Tibial nerve (tissue), 4 donors: Measurements from ENCODE around the gene ZNF263. TPM values are rescaled to one million over a fixed set of nuclear protein-coding genes. Genes with fewer than 3 reads are reported as not detected.

Experiments used
- DNase-seq, 2 donors: peaks; one replicate each; pipeline ENCODE4 v3.0.0-alpha.2; 2019; ENCODE audit warnings: low spot score in 2 of 2
- H3K27ac ChIP-seq, 4 donors: fragments of 200-600 bp; sonication (generic) in 3 of 4; one replicate each; pipeline ENCODE4 v1.5.1; 2017 to 2019; ENCODE audit warnings: mild to moderate bottlenecking in 1 of 4
- H3K27me3 ChIP-seq, 2 donors: fragments of 200-600 bp; sonication (generic) in 1 of 2; one replicate each; pipeline versions ENCODE4 v1.5.1 to v1.6.0; 2017 to 2019
- H3K36me3 ChIP-seq, 3 donors: fragments of 200-600 bp; sonication (generic); one replicate each; pipeline ENCODE4 v1.5.1; 2018 to 2019
- H3K4me1 ChIP-seq, 4 donors: fragments of 200-600 bp; sonication (generic) in 3 of 4; one replicate each; pipeline ENCODE4 v1.5.1; 2017 to 2019
- H3K4me3 ChIP-seq, 4 donors: fragments of 200-600 bp; sonication (generic) in 3 of 4; one replicate each; pipeline ENCODE4 v1.5.1; 2017 to 2019; ENCODE audit warnings: mild to moderate bottlenecking in 1 of 4, moderate library complexity in 1 of 4
- H3K9me3 ChIP-seq, 4 donors: fragments of 200-600 bp; sonication (generic) in 3 of 4; one replicate each; pipeline ENCODE4 v1.5.1; 2017 to 2019
- EP300 ChIP-seq, 2 donors: sonication (generic); formaldehyde crosslinking; IDR thresholded peaks; one replicate each; pipeline ENCODE4 v1.6.1; 2017; ENCODE audit warnings: antibody characterized with exemption in 2 of 2, mild to moderate bottlenecking in 1 of 2
- POLR2A ChIP-seq, 2 donors: fragments of 450-650 bp; IDR thresholded peaks; one replicate each; pipeline ENCODE4 v1.6.1; 2017; ENCODE audit warnings: antibody characterized with exemption in 2 of 2, mild to moderate bottlenecking in 2 of 2, moderate library complexity in 2 of 2
- WGBS, 2 donors: methylation state at CpG; one replicate each; pipeline ENCODE4 v1.1.5; 2018; 5-methylcytosine and 5-hydroxymethylcytosine counted together
- total RNA-seq, 4 donors: library from RNA; depleted of rRNA; stranded (reverse); fragments of >200 nt; gene quantifications; one replicate each; pipeline ENCODE4 v1.1.0, GENCODE V29; 2016
- TF ChIP-seq, protein P1 (sequence below), 5 experiments: fragments of 200-600 bp in 3 of 5; fragments of 450-650 bp in 2 of 5; sonication (generic) in 3 of 5; IDR thresholded peaks; one replicate each; pipeline ENCODE4 v1.5.1; 2016 to 2019; ENCODE audit warnings: antibody characterized with exemption in 5 of 5, mild to moderate bottlenecking in 3 of 5, moderate library complexity in 2 of 5

Gene ZNF263
- total RNA-seq = 10 to 100 TPM; 37.3 to 66.0 (median 55.5) TPM

DNA sequence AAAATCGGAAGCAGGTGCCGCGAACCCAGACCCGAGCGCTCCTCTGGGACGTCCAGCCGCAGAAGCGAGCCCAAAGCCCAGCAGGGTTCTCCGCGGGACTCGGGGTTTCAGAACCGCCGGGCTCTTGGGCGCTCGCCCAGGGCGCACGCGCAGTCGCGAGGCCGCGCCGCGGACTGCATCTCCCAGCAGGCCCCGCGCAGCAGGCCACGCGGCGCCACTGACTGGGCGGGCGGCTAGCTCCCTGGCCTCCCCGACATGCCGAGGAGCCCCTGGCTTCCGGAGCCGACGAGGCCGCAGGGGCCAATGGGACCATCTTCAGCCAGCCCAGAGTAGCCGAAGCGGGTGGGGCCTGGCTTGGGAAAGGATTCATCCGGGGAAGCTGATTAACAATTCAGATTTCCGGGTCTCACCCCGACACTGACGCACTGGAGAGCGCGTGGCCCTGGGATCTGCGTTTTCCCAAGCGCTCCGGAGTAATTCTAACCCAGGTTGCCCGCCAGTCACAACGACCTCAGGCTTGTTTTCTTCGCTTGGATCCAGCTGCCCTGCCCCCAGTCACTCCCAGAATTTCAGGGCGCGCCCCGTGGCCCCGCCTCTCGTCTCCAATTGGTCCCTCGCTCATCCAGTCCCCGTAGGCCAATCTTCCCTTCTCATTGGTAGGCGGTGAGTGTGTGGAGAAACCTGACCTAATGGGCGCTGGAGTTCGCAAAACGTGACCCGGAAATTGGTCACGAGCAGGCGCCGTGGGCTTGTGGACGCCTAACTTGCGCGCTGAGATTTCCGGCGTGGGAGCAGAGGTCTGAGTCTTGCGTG lies at the start of gene ZNF263:
TSS of gene ZNF263 (plus strand) at position 762 of the 813 bp plus-strand sequence. CDS start 328 bp downstream, outside the sequence.
- peak within 1 kb of the TSS; percentile 83 to 96 (median 90) for H3K4me3 ChIP-seq
- peak within 1 kb of the TSS; percentile 95 to 100 (median 99) for H3K27ac ChIP-seq
- TF ChIP-seq, protein P1, sequence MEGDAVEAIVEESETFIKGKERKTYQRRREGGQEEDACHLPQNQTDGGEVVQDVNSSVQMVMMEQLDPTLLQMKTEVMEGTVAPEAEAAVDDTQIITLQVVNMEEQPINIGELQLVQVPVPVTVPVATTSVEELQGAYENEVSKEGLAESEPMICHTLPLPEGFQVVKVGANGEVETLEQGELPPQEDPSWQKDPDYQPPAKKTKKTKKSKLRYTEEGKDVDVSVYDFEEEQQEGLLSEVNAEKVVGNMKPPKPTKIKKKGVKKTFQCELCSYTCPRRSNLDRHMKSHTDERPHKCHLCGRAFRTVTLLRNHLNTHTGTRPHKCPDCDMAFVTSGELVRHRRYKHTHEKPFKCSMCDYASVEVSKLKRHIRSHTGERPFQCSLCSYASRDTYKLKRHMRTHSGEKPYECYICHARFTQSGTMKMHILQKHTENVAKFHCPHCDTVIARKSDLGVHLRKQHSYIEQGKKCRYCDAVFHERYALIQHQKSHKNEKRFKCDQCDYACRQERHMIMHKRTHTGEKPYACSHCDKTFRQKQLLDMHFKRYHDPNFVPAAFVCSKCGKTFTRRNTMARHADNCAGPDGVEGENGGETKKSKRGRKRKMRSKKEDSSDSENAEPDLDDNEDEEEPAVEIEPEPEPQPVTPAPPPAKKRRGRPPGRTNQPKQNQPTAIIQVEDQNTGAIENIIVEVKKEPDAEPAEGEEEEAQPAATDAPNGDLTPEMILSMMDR (IDR thresholded peaks at IDR 0.05) = peak in 1 of 5 experiments; percentile 35
- TF ChIP-seq POLR2A (IDR thresholded peaks at IDR 0.05) (peak; percentile 30 to 76), EP300 (IDR thresholded peaks at IDR 0.05) (peak; percentile 56 to 93)
- H3K36me3 ChIP-seq = peaks cover 7 to 35% (median 10%) of the 10 kb centered on the region in 3 donors
- H3K9me3 ChIP-seq = peaks cover 0 to 30% (median 3%) of the 10 kb centered on the region in 4 donors
- peaks cover 0 to 29% (median 10%) of the 10 kb centered on the region in 4 donors for H3K4me1 ChIP-seq
- peak; percentile 93 to 94 for DNase-seq
- H3K27me3 ChIP-seq = no peaks in the 10 kb centered on the region
- 0 to 1% methylated on average over 37 to 63 of the region's 72 CpGs for WGBS, 2 donors

GRCh38 chr16:3234543-3234856 lies 48.8 kb upstream of the ZNF263 start:
- Histone ChIP-seq H3K4me3 (peak overlapping the region; percentile 61 to 98 (median 84)), H3K9me3 (peaks cover 0 to 26% (median 1%) of the 10 kb centered on the region in 4 donors), H3K36me3 (peaks cover 0 to 37% (median 32%) of the 10 kb centered on the region in 3 donors), H3K27ac (peak overlapping the region; percentile 92 to 99 (median 97)), H3K4me1 (peaks cover 0 to 18% (median 13%) of the 10 kb centered on the region in 4 donors), H3K27me3 (no peaks in the 10 kb centered on the region)
- WGBS, 2 donors = 2% methylated on average over 15 to 18 of the region's 18 CpGs
- DNase-seq = no peak
- no peak for TF ChIP-seq POLR2A (IDR thresholded peaks at IDR 0.05)
- no peak for TF ChIP-seq EP300 (IDR thresholded peaks at IDR 0.05)
- TF ChIP-seq, protein P1 (IDR thresholded peaks at IDR 0.05) = no peak

DNA sequence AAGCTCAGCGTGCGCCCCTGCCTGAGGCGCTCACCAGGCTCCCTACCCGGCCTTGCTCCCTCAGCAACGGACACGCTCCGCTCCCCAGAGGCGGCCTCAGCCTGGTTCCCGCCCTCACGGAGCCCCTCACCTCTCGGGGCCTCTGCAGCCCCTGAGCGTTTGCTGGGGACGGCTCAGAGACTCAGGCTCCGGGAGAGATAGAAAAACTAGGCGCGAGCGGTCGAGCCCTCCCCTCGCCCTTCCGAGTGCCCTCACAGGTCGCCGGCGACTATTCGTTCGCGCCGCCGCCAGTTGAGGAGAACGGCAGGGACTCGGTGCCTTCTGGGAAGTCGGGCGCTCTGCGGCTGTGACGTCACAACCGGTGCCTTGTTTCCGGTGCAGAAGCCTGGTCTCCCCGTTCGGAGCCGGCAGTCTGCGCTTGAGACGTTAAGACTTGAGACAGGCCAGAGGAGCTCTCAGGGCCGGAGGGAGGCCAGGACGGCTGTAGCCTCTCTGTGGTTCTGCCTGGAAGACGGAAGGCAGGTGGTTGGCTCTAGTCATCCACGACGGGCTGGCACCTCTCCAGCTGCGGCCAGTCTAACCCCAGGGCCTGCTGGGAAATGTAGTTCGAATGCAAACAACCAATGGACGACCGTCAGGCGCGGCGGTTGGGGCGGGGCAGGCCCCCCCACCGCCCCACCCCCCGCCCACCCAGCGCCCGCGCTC lies 48.3 kb upstream of the ZNF263 start, which contains the start of gene ZNF200:
TSS of gene ZNF200 (minus strand) at position 302 of the 705 bp plus-strand sequence. CDS start 1,403 bp downstream, outside the sequence.
- H3K27ac ChIP-seq = peak within 1 kb of the TSS; percentile 92 to 99 (median 97)
- H3K4me1 ChIP-seq = peaks cover 0 to 18% (median 13%) of the 10 kb centered on the region in 4 donors
- H3K9me3 ChIP-seq = peaks cover 0 to 21% (median 1%) of the 10 kb centered on the region in 4 donors
- DNase-seq = peak; percentile 89 to 92
- TF ChIP-seq EP300 (IDR thresholded peaks at IDR 0.05) (peak; percentile 86 to 87), POLR2A (IDR thresholded peaks at IDR 0.05) (peak in 1 of 2 donors; percentile 40)
- TF ChIP-seq, protein P1 (IDR thresholded peaks at IDR 0.05) = peak in 1 of 5 experiments; percentile 39
- no peaks in the 10 kb centered on the region for H3K27me3 ChIP-seq
- peak within 1 kb of the TSS; percentile 61 to 98 (median 84) for H3K4me3 ChIP-seq
- WGBS, 2 donors = 0 to 1% methylated on average over 17 of the region's 59 CpGs
- H3K36me3 ChIP-seq = peaks cover 0 to 32% (median 27%) of the 10 kb centered on the region in 3 donors

DNA sequence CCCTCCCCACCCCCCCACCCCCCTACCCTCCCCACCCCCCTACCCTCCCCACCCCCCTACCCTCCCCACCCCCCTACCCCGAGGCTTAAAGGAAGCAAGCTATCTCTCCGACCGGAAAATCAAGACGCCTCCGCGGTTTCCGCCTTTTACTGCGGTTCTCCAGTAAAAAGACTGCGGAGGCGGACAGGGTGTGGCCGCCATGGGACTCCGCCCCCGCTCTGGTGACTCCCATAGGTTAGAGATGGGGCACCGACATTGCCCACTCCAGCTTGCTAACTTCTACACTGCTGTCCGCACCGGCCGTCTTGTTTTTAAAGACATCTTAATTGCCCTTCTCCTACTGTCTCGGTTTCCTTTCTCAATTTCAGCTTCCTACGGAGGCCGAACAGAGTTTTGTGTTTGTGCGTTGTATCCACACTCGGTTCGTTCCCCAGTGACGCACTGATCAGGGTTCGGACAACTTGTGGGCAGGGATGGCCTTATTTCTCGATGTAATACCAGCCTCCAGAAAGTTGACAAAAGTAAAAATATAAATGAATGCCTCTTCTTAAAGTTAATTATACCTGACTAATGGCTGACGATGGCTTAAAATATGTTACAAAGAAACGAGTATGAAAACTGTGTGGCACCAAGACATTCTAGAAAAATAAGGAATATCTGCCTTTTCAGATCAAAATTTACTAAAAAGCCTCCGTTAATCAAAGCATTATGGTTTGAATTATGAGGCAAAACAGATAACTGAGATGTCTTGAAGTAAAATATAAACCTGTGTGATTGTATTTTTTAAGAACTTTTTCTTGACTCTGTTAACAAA lies 47.2 kb upstream of the ZNF263 start:
- H3K4me3 ChIP-seq = no peak overlapping the region
- H3K27me3 ChIP-seq = no peaks in the 10 kb centered on the region
- H3K9me3 ChIP-seq = peaks cover 0 to 11% (median 1%) of the 10 kb centered on the region in 4 donors
- H3K36me3 ChIP-seq = peaks cover 0 to 21% (median 18%) of the 10 kb centered on the region in 3 donors
- H3K27ac ChIP-seq = no peak overlapping the region
- H3K4me1 ChIP-seq = peaks cover 0 to 18% (median 13%) of the 10 kb centered on the region in 4 donors
- 85 to 90% methylated on average over 28 of the region's 29 CpGs for WGBS, 2 donors
- DNase-seq = no peak
- TF ChIP-seq POLR2A (IDR thresholded peaks at IDR 0.05) (no peak), EP300 (IDR thresholded peaks at IDR 0.05) (no peak)
- TF ChIP-seq, protein P1 (IDR thresholded peaks at IDR 0.05) = no peak
